NCI-H2107 treated with DMSO at 0.1 percent for 48 hours (cell line): Measurements from ENCODE around the gene RPRM.
"Not testable (repeated sequence)": the region's sequence is repeated elsewhere in the genome, so short reads cannot be mapped to it uniquely, and the experiment has no call there.

Source experiments
- DNase-seq: peaks from one replicate; lab custom pipeline; 2025; ENCODE audit not compliant: unreplicated experiment; lab: John Stamatoyannopoulos, UW

The RPRM gene

DNA sequence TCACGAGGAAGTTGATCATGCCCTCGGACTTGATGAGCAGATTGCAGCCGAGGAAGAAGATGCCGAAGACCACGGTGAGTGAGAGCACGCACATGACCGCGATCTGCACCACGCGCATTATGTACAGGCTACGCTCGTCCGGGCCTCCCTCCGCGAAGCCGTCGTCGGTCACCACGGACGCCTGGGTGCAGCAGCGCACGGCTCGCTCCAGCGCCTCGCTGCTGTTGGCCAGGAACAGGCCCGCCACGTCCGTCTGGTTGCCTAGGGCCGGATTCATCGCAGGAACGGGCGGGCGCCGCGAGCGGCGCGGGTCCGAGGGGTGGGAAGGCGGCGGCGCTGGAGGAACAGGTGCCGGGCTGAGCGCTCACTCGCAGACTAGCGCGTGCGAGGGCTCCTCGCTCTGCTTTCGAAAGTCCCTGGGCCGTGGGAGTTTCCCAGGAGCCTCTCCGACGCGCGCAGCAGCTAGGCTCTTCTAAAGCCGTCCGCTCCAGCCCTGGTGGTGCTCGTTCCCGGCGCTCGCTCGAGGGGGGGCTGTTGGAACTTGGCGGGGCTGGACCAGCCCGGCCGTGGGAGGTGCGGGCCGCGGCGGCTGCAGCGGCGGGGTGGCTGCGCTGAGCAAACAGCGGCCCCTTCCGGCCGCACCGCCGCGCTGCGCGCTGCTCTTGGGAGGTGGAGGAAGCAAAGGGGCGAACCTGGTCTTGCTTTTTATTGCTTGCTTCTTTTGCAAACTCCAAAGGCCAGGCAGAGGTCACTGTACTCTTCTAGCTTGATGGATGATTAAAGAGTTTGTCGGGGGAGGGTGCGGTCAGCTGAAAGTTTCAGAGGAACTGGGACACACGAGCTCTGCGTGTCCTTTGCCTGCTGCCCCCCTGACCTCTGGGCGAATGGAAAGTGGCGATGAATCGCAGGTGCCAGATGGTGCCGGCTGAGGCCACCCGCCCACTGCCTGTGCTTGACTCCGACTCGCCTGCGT lies at the start of gene RPRM:
RPRM (minus strand) TSS at position 474 of the 973 bp plus-strand sequence; CDS start at position 277, 197 bp downstream.
- DNase-seq, result no peak

DNA sequence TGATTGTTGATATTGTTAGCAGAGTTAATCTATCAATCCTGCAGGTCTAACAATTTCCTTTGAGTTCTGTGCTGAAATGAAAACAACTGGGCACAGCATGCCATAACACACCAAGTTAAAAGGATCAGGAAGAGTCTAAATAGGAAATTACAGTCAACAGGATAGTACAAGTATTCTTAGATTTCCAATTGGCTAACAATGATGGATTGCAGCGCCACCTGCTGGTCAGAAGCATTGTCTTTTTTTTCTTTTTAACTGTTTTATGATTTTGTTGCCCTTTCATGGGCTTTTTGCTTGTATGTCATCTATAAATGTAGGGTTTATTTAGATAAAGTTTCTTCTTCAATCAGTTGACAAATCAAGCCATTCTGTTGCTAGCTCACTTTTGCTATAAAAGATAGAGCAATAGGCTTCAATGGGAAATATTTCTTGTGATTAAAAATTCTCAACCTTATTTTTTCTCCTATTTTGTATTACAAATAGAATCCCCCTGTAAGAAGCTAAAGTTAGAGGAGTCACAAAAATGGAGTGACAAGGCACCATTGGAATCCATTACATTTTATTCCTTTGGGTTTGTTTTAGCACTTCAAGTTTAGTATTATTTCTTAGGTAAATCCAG lies 40.8 kb upstream of the RPRM start:
- peak; percentile 25 for DNase-seq

DNA sequence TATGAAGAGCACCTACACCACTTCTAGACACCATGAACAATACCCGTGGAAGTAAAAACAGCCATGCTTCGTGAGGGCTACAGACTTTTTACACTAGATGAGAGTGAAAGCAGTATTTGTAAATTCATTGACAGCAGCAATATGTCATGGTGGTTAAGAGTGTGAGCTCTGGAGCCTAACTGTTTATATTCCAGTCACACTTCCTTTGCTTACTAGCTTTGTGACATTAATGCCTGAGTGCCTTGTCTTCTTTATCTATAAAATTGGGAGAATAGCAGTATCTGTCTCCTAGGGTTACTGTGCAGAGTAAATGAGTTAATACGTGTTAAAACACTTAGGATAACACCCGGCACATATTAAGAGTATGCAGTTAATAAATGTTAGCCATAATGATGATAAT lies 33.8 kb upstream of the RPRM start:
- DNase-seq, result no peak

DNA sequence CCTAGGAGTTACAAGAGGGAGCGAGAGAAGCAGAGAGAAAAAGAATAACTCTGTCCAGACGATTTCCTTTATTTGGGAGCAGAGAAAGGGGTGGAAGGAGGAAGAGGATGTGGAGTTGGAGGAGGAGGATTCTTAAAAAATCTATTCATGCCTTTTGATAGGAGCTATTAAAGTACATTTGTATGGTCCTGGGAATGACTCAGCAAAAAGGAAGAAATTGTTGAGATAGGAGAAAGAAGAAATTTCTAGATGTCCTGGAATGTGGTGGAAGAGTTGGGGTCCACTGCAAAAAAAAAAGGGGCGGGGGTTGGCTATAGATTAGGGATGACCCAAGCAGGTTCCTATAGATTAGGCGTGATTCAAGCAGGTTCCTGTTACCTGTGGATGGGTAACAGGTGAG lies 32.4 kb upstream of the RPRM start:
- DNase-seq, result no peak

DNA sequence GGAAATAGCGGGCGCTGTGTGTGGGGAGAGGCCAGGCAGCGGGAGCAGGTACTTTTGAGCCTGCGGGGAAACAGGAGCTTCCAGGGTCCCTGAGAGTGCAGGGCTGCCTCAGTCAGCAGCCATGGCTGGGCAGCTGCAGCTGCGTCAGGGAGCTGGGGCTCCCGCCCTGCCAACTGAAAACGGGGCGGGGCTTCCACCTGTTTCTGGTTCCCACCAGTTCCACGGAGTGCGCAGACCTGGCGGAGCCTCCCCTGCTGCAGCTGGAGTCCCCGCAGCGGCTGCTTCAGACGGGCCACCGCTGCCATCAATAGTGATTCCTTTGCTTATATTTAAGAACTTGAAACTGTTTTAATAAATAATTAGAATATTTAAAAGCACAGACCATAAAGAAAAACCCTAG lies 30.6 kb upstream of the RPRM start:
- DNase-seq, result no peak

DNA sequence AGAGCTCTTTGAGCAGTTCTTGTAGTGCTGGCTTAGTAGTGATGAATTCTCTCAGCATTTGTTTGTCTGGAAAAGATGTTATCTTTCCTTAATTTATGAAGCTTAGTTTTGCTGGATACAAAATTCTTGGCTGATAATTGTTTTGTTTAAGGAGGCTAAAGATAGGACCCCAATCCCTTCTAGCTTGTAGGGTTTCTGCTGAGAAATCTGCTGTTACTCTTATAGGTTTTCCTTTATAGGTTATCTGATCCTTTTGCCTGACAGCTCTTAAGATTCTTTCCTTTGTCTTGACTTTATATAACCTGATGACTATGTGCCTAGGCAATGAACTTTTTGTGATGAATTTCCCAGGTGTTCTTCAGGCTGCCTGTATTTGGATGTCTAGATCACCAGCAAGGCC lies 27.9 kb upstream of the RPRM start:
- DNase-seq, result not testable (repeated sequence)

DNA sequence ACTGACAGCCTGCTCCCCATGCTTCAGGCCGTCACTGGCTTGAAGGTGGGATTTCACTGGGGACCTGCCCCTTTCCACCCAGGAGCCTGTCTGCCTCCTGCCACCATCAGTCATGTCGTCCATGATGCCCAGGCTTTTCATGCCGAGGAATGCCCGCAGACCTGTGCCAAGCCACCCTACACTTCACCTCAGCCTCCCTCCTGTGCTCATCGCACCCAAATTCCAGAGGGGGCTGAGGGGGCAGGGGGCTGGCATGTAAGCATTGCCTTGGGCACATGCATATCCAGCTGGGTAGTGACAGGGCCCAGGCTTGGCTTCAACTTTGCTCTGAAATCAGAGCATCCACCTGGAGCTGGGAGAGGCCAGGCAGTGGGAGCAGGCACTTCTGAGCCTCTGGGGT lies 20.9 kb upstream of the RPRM start:
- DNase-seq, result no peak

DNA sequence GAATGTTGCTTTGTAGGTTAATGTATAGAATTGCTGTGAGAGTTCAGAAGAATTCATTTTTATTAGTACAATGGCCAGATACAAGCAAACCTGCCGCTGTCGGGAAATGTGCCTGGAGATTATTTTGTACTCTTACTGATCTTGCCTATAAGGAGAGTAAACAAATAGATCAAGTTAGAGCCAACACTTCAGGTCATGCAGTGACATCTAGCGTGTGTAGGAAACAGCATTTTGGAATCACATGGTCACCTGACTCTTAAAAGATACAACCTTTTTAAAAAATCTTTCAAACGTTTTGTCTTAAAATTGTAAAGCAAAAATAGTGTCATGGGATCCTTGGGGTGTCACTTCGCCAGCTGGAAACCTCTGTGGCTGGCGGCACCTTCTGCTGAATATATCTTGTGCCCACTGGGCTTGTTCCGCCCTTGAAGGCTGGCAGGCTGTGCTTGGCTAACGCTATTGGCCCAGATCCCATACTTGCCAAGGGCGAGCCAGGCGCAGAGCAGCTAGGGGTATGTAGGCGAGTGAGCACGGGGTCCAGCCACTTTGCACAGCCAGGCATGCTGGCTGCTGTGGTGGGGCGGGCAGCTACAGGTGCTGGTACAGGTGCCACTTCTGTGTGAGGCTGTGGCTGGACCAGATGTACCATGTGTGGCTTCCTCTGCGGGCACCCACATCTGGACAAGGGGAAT lies 19.5 kb upstream of the RPRM start:
- no peak for DNase-seq

DNA sequence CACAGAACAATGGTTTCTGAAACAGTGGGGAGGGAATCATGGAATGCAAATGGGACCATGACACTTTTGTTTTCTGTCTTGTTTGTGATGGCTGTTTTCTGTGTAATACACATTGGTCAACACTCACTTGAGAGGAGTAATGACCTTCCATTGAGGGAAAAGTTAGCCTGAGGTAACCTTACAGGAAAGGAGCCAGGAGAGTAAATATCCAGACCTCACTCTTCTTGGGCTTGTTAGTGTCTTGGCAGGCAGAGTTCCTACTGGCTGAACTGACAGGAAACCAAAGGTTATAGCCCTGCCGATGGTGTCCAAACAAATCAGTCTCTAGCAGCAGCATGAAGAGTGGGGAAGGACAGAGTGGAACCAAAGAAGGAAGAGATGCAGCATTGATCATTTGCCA lies 17.2 kb upstream of the RPRM start:
- DNase-seq, result no peak

DNA sequence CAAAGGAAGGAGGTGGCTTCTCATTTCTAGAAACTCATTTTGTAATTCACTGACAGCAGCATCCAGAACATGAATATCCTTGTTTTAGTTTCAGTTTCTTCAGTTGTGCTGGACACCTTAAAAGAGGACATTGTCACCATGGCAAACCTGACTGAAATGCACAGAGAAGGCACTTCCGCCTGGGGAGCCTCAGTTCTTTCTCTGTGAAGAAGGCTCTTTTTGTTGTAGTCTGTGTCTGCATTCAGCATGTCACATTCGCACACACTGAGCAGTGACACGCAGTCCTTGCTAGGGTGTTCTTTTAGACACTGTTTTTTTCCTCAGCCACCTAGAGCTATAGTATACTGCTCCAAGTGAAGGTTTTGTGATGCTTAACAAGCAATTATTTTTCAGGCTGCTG lies 9.5 kb upstream of the RPRM start:
- DNase-seq, result no peak

DNA sequence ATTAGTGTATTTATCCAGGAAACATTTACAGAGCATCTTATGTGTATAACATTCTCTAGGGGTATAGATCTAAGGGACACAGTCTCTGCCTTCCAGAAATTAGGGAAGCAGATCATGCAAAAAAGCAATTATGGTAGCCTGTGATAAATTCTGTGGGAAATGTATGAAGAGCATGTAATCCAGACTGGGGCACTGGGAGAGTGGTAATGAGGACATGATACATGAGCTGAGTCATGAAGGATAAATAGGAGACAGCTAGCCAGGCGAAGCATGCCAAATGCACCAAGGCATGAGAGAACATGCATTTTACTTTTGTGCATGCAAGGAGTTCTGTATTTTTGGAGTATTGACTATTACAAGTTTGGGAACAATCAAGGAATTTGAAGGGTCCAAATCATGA lies 8.9 kb upstream of the RPRM start:
- no peak for DNase-seq

DNA sequence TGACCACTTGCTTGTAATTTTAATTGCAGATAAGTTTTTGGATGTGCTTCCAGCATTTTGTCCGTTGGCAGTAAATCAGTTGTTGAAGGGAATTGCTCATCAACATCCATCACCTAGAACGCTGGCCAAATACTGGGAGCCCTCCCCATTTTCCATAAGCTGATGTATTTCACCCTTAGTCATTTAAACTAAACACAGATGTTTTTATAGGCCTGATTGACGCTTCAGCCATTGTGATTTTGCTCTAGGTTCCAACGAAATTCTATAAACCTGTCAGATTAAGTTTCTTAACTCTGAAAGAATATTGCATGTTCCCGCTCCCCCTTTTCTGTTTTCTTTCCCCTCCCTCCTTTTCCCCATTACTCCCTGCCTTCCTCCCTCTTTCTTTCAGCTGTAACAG lies 1.0 kb upstream of the RPRM start:
- DNase-seq, result no peak

DNA sequence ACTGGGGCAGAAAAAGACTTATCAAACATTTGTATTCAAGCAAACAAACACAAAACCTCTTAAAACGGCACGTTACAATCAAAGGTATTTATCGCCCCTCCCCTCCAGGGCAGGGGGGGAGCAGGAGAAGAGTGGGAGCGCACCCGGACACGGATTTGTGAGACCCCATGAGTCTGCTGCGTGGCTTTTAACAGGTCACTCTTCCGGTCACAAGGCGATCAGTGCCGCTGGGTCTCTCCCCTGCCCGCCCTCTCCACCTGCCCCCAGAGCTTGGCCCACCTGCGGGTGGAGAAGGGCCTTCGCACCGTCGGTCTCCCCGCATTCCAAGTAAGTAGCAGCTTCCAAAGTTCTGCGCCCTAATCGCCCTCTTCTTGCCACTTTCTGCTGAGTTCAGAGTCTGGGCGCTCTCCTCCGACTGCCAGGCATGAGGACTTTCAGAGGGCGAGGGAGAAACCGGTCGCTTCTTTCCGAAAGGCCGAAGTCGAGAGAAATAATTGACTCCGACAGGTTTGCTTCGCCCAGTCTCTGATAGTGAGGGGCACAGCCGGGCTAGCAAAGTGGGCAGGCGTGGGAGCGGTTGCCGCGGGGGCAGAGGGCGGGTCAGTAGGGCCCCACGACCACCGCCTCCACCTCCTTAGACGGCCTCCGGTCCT lies 800 bp downstream of the RPRM start:
- no peak for DNase-seq

DNA sequence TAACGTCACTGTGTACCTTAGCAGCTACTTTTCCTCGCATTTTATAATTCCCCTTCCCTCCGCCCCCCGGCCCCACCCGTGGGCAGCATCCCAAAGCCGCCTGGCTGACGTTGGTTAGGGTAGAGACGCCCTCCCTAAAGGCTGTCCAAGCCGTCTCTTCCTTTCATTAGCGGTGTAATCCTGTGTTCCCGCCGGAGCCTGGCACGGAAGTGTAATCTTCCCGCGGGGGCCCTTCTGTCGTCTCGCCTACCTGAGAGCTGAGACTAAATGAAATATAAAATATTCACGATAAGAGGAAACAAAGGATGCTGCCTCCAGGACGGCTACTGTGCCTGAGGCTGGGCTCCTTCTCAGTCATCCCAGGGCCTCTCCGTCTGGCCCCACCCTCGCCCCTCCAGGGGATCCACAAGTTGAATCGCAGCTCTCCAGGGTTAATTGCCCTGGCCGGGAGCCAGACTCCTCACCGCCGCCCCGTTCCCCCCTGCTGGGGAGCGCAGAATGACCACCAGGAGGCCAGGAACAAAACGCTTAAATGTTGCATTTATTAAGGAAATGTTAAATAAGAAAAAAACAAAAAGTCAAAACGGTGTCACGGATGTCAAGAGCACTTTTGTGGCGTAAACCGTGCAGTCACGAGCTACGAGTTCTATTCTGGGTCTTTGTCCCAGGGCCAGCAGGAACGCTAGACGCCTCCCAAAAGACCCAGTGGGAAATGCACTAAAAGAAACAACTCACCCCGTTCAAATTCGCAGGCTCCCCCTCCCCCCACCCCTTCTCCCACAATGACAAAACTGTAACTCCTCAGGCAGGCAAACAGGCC lies 1.5 kb downstream of the RPRM start:
- no peak for DNase-seq

DNA sequence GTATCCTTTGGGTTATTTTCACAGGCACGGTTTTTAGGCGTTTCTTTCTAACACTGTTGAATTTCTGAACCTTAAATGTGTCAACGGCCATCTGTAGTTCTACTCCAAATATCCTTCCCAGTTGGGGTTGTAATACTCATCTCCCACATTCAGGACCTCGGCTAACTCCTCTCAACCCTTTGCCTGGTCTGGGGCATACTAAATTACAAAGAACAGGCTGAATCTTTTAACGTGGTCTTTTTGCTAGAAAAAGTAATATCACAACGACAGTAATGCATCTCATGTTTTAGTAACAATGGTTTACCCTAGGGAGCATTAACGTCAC lies 2.1 kb downstream of the RPRM start:
- DNase-seq, result no peak

DNA sequence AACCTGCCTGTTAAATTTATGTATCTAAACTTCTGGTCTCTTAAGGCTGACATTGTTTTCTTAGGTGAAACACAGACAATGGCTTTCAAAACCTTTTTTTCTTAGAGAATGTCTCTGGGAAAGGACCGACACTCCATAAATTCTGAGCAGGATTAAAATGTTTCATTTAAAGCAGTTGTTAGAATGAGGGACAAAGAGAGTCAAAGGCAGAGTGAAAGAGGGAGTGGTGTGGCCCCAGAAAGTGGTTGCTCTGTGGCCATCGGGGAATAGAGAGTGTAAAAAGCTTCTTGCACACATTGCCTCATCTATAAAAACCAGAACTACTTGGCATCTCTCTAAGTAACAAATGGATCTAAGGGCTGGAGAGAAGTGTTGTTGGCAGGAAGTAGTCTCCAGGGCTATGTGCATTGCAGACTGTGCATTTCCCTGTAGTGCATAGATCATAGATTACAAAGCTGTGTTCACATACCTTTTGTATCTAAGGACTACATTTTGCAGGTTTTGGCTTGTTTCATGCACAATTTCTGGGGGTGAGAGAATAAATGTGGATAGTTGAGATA lies 3.6 kb downstream of the RPRM start:
- no peak for DNase-seq

DNA sequence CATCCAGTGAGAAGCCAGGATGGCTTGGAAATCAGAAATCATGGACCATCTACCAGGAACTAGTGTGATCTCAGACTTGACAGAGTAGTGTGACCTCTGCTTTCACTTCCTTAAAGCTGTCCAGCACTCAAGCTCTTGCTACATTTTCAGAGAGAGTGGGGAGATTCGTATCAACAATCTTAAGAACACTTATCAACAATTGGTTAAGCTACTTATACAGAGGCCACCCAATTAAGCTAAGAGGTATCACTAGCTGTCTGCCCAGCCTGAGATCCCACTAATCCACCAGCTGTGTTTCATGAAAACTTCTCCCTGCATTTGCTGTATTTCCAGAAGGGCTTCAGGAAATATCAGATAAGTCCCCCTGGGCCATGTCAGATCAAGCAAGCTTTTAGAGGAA lies 4.2 kb downstream of the RPRM start:
- DNase-seq, result no peak

DNA sequence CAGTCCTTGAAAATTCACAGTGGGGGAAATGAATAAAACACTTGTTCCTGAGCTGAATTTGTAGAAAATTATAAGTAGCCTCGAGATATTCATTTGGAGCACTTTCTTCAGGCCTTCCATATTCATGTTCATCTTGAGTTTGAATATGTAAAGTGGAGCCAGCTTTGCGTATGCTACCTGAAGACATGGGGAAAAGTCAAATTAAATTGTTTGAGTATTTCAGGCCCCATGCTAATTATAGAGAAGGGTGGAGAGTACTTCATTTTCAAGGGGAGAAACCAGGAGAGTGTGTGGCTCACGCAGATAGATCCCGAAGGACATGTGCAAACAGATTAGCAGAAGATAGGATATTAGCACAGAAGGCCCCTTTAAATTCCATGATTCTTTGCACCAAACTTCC lies 7.7 kb downstream of the RPRM start:
- DNase-seq, result no peak

DNA sequence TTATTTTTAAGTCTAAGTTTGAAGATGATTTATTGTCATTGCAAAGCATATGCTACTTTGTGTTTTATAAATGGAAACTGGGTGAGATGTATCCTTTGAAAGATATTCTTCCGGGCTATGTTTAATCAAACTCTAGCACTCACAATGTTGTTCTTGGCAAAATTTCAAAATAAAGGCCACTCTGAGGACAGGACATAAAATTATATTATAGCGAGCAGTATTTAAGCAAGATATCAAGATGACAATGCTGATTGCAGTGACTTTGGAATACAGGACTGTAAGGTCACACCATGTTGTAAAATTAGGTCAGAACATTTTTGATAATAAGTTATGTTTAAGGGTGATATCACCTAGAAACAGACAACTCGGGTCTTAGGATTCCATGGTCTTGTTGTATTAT lies 14.2 kb downstream of the RPRM start:
- no peak for DNase-seq

DNA sequence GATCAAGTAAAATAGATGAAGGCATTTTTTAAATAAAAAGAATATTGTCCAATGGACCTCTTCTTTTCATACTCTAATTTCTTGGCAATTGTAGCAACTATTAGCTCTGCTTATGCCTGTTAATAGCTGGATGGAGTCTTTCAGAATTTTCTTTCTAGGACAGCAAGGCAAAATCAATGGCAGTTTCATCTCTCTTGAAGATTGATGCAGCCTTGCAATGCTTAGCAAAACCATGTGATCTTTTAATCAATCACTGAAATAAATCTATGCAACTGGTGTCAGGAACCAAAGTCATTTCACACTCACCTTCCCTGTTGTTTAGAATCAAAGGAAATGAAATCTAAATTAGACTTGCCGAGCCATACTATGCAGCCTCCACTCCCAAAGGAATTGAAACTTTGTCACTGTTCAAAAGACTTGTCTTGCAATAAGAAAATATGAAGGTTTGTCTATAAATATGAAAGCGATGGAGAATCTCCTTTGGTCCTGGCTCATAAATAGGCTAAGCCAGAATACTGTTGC lies 16.2 kb downstream of the RPRM start:
- no peak for DNase-seq
